ENCODE measurements around the gene TRPM5.

TRPM5 gene

DNA sequence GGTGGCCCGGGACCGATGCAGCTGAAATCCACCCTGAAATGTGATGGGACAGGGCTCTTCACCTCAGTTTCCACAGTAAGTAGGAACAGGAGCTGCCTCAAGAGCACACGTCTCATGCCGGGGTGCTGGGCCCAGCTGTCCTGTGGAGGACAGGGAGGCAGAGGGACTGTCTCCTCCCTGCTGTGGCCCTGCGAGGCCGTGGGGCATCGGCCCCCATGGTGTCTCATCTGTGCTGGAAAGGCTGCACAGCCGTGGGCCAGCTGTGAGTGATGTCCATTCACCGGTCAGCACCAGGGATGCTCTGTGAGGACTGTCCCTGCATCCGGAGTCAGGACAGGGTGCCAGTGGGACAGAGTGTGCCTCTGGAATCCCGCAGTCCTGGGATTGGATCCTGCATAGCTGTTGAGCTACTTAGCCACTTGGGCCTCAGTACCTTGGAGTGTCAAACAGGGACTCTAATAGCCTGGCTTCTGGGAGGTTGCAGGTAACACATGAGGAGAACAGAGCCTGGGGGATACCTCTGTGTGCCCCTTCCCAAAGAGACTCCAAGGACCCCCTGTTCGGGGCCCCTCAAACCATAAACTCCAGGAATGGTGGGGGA is 16.5 kb downstream of the TRPM5 start:
- Mint-ChIP-seq H3K27me3 (ENCODE audit: low read depth) (no peaks in the 10 kb centered on the region), H3K9me3 (no peaks in the 10 kb centered on the region), H3K27ac (no peak overlapping the region), H3K4me1 (no peaks in the 10 kb centered on the region), H3K4me3 (no peak overlapping the region), H3K36me3 (ENCODE audit: low read depth) (no peaks in the 10 kb centered on the region)
- TF ChIP-seq, protein P1, sequence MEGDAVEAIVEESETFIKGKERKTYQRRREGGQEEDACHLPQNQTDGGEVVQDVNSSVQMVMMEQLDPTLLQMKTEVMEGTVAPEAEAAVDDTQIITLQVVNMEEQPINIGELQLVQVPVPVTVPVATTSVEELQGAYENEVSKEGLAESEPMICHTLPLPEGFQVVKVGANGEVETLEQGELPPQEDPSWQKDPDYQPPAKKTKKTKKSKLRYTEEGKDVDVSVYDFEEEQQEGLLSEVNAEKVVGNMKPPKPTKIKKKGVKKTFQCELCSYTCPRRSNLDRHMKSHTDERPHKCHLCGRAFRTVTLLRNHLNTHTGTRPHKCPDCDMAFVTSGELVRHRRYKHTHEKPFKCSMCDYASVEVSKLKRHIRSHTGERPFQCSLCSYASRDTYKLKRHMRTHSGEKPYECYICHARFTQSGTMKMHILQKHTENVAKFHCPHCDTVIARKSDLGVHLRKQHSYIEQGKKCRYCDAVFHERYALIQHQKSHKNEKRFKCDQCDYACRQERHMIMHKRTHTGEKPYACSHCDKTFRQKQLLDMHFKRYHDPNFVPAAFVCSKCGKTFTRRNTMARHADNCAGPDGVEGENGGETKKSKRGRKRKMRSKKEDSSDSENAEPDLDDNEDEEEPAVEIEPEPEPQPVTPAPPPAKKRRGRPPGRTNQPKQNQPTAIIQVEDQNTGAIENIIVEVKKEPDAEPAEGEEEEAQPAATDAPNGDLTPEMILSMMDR (IDR thresholded peaks at IDR 0.05; ENCODE audit: unreplicated experiment in 3 of 3) = no peak

DNA sequence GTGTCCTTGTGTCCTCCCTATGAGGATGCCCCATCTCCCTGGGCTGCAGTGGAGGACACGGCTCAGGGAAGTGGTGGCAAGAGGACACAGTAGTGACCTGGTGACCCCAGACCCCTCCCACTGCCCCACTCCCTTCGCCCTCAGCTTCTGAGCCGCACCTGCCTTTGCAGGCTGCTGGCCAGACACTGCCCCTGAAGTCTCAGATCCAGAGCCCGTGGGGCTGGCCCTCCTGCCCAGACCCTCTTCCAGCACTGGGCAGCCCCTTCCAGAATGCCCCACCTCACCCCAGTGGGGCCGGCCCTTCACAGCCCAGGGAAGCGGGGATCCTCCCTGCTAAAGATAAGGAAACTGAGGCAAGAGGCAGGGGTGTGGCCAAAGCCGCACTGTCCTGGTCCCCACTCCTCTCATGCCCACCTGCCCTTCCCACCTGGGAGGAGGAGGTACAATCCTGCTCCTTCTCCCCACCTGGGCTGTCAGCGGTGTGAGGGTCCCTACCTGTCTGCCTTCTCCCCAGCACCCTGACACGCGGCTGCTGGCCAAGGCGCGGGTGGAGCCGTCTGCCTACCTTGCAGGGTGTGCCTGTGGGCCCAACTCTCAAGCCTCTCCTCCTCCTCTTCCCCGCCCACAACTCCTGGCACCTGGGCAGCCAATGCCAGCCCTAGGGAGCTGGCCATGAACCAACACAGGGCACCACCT is 17.3 kb downstream of the TRPM5 start:
- Mint-ChIP-seq H3K9me3 (no peaks in the 10 kb centered on the region), H3K4me1 (no peaks in the 10 kb centered on the region)

DNA sequence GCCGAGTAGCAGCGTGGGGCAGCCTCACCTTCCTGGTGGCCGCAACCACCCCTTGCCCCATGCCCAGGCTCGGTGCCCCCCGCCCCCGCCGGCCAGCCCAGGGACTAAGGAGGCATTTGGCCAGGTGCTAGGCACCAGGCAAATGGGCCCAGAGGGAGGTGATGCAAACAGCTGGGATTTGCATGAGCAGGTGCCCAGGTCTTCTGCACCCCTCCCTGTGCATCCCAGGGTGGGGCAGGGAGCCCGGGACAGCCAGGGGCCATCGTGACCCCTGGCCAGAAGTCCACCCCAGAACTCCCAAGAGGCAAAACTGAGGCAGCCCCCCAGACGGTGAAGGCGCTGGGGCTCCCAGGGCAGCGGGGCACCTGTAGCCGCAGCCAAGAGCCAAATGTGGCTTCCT is 18.1 kb downstream of the TRPM5 start:
- H3K4me1 Mint-ChIP-seq = no peaks in the 10 kb centered on the region
- no peak overlapping the region for H3K27ac Mint-ChIP-seq
- no peaks in the 10 kb centered on the region for H3K36me3 Mint-ChIP-seq (ENCODE audit: low read depth)
- no peaks in the 10 kb centered on the region for H3K9me3 Mint-ChIP-seq
- H3K27me3 Mint-ChIP-seq (ENCODE audit: low read depth) = no peaks in the 10 kb centered on the region
- H3K4me3 Mint-ChIP-seq = no peak overlapping the region
- TF ChIP-seq, protein P1 (IDR thresholded peaks at IDR 0.05; ENCODE audit: unreplicated experiment in 3 of 3) = no peak

More for the DNA sequence above, 17.3 kb downstream of the TRPM5 start:
- TF ChIP-seq, protein P1 (IDR thresholded peaks at IDR 0.05; ENCODE audit: unreplicated experiment in 3 of 3) = no peak
- H3K4me3 Mint-ChIP-seq = no peak overlapping the region
- no peaks in the 10 kb centered on the region for H3K27me3 Mint-ChIP-seq (ENCODE audit: low read depth)
- H3K27ac Mint-ChIP-seq = no peak overlapping the region
- H3K36me3 Mint-ChIP-seq (ENCODE audit: low read depth) = no peaks in the 10 kb centered on the region

DNA sequence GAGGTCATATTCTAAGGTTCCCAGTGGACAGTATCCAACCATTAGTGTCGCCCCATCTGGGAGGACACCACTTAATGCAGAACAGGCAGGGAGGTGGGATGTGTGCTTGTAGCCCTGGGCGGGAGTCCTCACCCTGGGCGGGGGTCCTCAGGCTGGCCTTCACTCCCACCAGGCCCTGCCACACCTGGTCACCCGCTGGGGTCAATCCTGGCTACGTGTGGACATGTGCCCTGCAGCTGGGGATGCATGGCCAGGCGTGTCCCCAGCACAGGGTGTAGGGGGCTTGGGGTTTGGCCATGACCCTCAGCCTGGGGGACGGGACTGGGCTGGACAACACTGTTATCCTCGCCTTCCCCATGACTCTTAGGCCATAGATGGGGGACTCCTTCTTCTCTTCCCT is 18.8 kb downstream of the TRPM5 start:
- Mint-ChIP-seq H3K27me3 (ENCODE audit: low read depth) (no peaks in the 10 kb centered on the region), H3K4me3 (no peak overlapping the region), H3K27ac (no peak overlapping the region), H3K36me3 (ENCODE audit: low read depth) (no peaks in the 10 kb centered on the region), H3K9me3 (no peaks in the 10 kb centered on the region), H3K4me1 (no peaks in the 10 kb centered on the region)
- TF ChIP-seq, protein P1 (IDR thresholded peaks at IDR 0.05; ENCODE audit: unreplicated experiment in 3 of 3) = no peak

DNA sequence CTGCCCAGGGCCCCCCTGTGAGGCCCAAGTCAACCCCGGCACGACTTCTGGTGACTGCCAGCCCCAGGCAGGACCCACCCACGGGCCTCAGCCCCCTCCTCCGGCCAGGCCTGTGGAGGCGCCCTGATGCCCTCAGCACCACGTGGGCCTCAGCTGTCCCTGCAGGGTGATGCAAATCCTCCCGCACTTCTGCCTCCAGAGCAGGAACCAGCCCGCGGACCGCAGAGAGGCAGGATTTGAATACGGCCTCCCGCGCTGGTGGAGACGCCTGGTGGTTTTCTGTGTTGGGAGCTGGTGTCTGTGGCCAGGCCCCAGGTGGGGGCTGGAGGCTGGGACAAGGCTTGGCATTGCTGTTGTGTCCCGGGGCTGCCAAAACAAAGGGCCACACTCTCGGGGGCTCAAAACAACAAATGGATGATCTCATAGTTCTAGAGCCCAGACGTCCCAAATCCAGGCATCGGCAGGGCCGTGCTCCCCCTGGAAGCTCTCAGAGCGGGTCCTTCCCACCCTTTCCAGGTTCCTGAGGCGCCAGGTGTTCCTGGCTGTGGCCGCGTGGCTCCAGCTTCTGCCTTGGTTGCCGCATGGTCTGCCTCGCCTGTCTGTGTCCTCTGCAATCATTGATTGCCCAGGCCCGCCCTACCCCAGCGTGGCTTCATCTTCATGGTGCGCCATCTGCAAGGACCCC is 19.4 kb downstream of the TRPM5 start:
- H3K27me3 Mint-ChIP-seq (ENCODE audit: low read depth) = no peaks in the 10 kb centered on the region
- TF ChIP-seq, protein P1 (IDR thresholded peaks at IDR 0.05; ENCODE audit: unreplicated experiment in 3 of 3) = no peak
- no peaks in the 10 kb centered on the region for H3K36me3 Mint-ChIP-seq (ENCODE audit: low read depth)

More for the DNA sequence above, 19.4 kb downstream of the TRPM5 start:
- no peak overlapping the region for H3K27ac Mint-ChIP-seq
- H3K4me1 Mint-ChIP-seq = no peaks in the 10 kb centered on the region
- no peaks in the 10 kb centered on the region for H3K9me3 Mint-ChIP-seq
- H3K4me3 Mint-ChIP-seq = no peak overlapping the region
